ENCODE measurements around the gene TUBD1.

- no peak for TF ChIP-seq CTCF (IDR thresholded peaks at IDR 0.05; ENCODE audit: insufficient read depth, low read length, poor library complexity, severe bottlenecking)
- TF ChIP-seq EZH2phosphoT487 (conservative IDR thresholded peaks at IDR 0.05; ENCODE audit: low read length), result no peak
Measured at GRCh38 chr17:59878624-59879023, 14.1 kb downstream of the TUBD1 start.
